Fibroblast of mammary gland (primary cell): ENCODE results near the gene RABGGTA.
A peak's percentile ranks its signal among the peaks of the same experiment; 100 is the strongest.

Experiments
- DNase-seq: peaks from one replicate; pipeline ENCODE4 v3.0.0-alpha.2; 2010; ENCODE audit warnings: low read depth
- H3K4me3 ChIP-seq: 2 replicates; pipeline ENCODE4 v1.5.1; 2011; ENCODE audit warnings: low read depth, mild to moderate bottlenecking, low read length, moderate library complexity; ENCODE audit not compliant: control insufficient read depth
- CTCF ChIP-seq: conservative IDR thresholded peaks from 2 replicates; pipeline ENCODE4 v1.5.1; 2011; ENCODE audit warnings: low read depth, low read length, inconsistent platforms; ENCODE audit not compliant: control insufficient read depth, insufficient read depth

RABGGTA gene

GRCh38 chr14:24240110-24240918, 31.1 kb downstream of the RABGGTA start:
- H3K4me3 ChIP-seq, result no peak overlapping the region
- TF ChIP-seq CTCF, result no peak
- DNase-seq, result no peak

- no peak overlapping the region for H3K4me3 ChIP-seq
- no peak for DNase-seq
- no peak for TF ChIP-seq CTCF
Measured at GRCh38 chr14:24238527-24239037, 32.8 kb downstream of the RABGGTA start.

GRCh38 chr14:24238123-24238522, 33.3 kb downstream of the RABGGTA start:
- H3K4me3 ChIP-seq, result no peak overlapping the region
- DNase-seq, result no peak
- no peak for TF ChIP-seq CTCF

GRCh38 chr14:24237463-24237955, 33.9 kb downstream of the RABGGTA start:
- no peak for TF ChIP-seq CTCF
- peak; percentile 31 for DNase-seq
- no peak overlapping the region for H3K4me3 ChIP-seq

- TF ChIP-seq CTCF, result no peak
Measured at GRCh38 chr14:24236689-24237462, 34.5 kb downstream of the RABGGTA start.

GRCh38 chr14:24235804-24236688, 35.4 kb downstream of the RABGGTA start:
- DNase-seq, result no peak
- TF ChIP-seq CTCF, result no peak
- H3K4me3 ChIP-seq, result no peak overlapping the region

More at GRCh38 chr14:24236689-24237462, 34.5 kb downstream of the RABGGTA start:
- H3K4me3 ChIP-seq, result no peak overlapping the region
- DNase-seq, result no peak
